GM12873 (cell line): Measurements from ENCODE around the gene ASIC1.

ENCODE experiments used
- TF ChIP-seq, protein P1 (sequence below): IDR thresholded peaks from 2 replicates; pipeline ENCODE4 v1.5.1; 2012; ENCODE audit warnings: low read depth, mild to moderate bottlenecking, moderate library complexity, low read length, control low read depth; ENCODE audit not compliant: insufficient read depth; ENCODE audit errors: missing control alignments

ASIC1 gene

DNA sequence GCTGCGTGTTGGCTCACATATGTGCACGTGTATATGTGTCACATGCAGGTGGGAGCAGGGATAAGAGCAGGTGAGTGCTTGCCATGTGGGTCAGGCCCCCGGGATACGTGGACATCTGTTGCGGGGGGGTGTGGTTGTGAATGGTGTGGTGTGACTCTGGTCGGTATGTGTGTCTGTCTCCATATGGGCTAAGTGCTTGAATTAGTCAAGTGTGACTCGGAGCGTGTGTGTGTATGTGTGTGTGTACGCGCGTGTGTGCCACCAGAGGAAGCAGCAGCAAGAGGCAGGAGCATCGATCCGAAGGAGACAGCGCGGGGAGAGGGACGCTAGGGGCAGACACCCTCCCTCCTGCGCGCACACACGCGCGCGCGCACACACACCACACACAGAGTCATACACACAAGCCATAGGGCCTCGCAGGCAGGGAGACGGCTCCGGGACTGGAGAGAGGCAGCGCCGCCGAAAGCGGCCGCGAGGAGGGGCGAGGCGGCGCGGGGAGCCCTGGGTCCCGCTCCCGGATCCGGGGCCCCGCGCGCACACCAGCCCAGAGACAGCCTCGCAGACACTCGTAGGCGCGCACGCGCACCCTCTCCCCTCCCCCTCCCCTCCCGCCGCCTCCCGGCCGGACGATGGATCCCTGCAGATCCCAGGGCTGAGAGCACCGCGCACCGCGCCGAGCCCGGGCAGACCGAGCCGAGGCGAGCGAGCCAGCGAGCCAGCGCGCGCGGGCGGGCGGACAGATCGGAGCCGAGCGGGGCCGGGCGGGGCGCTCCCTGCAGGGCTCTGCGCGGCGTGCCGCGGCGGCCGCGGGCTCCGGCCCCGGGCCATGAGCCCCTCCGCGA, at the start of gene ASIC1:
Gene ASIC1 (plus strand): TSS at position 597 of the 842 bp plus-strand sequence. CDS start 1,171 bp downstream, outside the sequence.
- TF ChIP-seq, protein P1, sequence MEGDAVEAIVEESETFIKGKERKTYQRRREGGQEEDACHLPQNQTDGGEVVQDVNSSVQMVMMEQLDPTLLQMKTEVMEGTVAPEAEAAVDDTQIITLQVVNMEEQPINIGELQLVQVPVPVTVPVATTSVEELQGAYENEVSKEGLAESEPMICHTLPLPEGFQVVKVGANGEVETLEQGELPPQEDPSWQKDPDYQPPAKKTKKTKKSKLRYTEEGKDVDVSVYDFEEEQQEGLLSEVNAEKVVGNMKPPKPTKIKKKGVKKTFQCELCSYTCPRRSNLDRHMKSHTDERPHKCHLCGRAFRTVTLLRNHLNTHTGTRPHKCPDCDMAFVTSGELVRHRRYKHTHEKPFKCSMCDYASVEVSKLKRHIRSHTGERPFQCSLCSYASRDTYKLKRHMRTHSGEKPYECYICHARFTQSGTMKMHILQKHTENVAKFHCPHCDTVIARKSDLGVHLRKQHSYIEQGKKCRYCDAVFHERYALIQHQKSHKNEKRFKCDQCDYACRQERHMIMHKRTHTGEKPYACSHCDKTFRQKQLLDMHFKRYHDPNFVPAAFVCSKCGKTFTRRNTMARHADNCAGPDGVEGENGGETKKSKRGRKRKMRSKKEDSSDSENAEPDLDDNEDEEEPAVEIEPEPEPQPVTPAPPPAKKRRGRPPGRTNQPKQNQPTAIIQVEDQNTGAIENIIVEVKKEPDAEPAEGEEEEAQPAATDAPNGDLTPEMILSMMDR, result no peak

DNA sequence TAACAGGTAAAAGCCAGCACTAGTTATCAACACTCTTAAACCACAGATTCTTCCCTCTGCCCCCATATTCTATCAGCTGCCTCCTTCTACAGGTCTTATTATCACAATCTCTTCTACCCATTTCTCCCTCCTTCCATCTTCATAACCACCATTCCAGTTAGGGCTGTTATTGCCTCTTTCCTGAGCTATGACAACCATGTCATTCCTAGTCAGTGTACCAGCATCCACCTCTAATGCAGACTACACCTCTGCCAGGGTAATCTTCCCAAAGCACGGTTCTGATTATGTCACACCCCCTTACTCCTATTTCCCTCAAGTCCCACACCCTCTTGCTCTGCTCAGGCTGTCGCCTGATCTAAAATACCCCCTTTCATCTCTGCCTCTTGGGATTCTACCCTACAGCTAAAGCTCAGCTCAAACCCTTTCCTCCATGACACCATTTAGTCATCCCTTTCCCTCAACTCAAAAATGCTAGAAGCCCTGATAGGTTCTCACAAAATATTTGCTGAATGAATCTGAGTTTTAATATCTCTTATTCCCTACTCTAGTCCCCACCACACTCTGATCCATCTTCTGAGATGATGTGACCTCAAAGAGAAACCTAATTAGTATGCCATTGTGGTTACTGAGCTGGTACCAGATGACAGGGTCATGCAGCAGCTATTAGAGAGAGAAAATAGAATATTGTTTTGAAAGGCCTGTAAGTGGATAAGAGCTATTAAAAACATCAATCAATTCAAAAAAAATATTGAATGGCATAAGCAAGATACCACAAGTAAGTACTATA, 43.8 kb upstream of the ASIC1 start:
- TF ChIP-seq, protein P1, result no peak

DNA sequence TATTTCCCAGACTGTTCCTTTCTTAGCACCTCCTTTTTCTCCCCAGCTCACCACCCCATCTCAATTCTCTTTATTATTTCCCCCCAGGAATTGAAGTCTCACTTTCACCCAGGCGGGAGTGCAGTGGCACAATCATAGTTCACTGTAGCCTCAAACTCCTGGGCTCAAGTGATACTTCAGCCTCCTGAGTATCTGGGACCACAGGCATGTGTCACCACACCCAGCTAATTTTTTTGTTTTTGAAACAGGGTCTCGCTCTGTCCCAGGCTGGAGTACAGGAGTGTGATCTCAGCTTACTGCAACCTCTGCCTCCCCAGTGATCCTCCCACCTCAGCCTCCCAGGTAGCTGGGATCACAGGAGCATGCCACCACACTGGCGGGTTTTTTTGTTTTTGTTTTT, 43.1 kb upstream of the ASIC1 start:
- TF ChIP-seq, protein P1, result no peak

DNA sequence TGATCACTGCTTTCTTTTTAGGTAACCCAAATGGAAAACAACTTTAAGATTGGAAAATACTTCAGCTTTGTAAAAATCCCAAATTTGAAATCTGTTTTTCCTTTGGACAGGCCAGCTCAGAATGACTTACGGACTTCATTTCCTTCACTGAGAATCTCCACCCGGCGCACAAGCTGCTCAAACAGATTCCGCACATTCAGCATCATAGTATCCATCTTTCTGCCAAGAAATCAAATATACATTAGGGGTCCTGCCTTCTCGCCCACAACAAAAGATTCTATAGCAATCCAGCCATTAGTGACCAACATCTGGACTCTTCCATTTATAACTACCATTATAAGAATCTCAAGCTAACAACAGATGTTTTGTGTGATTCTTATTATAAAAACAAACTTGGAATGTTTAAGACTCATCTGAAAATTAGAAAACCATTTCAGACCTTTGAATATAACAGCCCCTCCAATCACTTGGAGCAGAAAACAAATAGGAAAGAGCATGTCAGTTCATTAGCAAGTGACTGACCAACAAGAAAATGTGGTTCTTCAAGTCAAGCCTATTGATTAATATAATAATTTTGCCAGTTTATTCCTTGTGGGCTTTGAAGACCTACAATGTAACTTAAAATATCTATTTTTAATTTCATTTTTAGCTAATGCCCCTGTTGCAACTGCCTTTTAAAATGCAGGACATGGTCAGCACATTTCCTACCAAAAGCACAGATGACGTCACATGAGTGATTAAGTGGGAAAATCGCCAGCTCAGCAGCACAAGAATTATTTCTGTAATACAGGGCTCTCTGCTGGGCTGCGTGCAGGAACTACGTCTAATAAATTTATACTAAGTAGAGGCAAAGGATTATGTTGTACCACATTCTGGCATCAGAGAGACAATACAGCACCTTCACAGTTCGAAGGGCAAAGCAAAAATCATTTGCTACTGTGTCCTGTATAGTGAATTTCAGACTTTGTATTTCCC, 40.6 kb upstream of the ASIC1 start:
- TF ChIP-seq, protein P1, result no peak

DNA sequence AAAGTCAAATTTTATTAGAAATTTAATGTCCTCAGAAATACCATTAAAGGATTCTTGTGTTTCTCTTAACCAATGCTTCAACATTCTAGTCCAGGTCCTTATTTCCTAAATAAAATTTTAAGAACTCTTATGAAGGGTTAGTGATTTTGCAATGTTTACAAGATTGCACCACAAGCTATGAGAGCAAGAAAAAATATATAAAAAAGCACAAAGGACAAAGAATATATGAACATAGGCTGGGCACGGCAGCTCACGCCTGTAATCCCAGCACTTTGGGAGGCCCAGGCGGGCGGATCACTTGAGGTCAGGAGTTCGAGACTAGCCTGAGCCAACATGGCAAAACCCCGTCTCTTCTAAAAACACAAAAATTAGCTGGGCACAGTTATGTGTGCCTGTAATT, 39.8 kb upstream of the ASIC1 start:
- TF ChIP-seq, protein P1, result no peak

DNA sequence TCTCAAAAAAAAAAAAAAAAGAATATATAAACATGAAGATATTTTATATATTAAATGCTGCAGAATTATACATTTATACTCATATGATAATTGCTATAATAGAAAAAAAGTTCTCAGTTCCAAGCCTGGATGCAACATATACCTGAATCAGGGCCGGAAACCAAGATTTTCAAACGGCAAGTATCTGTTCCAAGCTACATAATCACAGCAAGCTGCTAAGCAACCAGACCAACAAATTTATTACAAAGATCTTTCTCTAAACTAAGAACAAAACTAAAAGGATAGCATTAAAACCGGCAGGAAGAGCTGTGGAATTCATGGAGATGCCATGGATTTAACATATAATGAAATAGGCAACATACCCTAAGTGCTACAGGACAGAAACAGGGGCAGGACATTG, 39.2 kb upstream of the ASIC1 start:
- TF ChIP-seq, protein P1, result no peak

DNA sequence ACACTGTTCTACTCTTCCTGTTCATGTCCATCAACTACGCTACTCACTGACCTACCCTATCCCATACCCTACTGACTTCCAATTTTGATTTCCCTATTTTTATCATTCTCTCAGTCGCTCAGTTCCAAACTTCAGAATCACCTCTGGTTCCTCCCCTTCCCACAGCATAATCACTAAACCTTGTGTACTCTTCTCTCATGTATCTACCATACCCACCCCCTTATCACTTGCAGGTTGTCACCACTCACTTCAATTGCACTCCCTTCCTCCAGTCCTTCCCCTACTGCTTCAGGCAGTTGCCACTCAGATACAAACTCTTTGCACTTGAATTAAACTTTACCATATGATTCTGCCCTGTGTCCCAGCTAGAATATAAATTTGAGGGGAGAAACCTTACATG, 38.4 kb upstream of the ASIC1 start:
- TF ChIP-seq, protein P1, result no peak
